NB4 (cell line): ENCODE results near the gene PAGE2B.

Experiments used
- MYC ChIP-seq: IDR thresholded peaks from 2 replicates; pipeline ENCODE4 v1.6.1; 2011; ENCODE audit warnings: low read depth, low read length
- POLR2A ChIP-seq: IDR thresholded peaks from 2 replicates; pipeline ENCODE4 v1.6.1; 2011; ENCODE audit warnings: mild to moderate bottlenecking; ENCODE audit not compliant: insufficient read length; ENCODE audit errors: extremely low read depth
- TF ChIP-seq, protein P1 (sequence below): IDR thresholded peaks from one replicate; pipeline ENCODE4 v1.5.1; 2012; ENCODE audit warnings: low read depth, low read length

GRCh38 chrX:55107262-55107661 lies 32.4 kb downstream of the PAGE2B start:
- TF ChIP-seq, protein P1, sequence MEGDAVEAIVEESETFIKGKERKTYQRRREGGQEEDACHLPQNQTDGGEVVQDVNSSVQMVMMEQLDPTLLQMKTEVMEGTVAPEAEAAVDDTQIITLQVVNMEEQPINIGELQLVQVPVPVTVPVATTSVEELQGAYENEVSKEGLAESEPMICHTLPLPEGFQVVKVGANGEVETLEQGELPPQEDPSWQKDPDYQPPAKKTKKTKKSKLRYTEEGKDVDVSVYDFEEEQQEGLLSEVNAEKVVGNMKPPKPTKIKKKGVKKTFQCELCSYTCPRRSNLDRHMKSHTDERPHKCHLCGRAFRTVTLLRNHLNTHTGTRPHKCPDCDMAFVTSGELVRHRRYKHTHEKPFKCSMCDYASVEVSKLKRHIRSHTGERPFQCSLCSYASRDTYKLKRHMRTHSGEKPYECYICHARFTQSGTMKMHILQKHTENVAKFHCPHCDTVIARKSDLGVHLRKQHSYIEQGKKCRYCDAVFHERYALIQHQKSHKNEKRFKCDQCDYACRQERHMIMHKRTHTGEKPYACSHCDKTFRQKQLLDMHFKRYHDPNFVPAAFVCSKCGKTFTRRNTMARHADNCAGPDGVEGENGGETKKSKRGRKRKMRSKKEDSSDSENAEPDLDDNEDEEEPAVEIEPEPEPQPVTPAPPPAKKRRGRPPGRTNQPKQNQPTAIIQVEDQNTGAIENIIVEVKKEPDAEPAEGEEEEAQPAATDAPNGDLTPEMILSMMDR: no peak
- TF ChIP-seq POLR2A: no peak
- TF ChIP-seq MYC: no peak
